Gastroesophageal sphincter (tissue), 3 donors: ENCODE data around the gene DACT1.

Experiments
- CTCF ChIP-seq, 4 experiments: fragments of 200-600 bp in 2 of 4; fragments of 450-650 bp in 2 of 4; sonication (generic) in 1 of 4; IDR thresholded peaks; one replicate each; pipeline ENCODE4 v1.5.1; 2017 to 2019; ENCODE audit warnings: antibody characterized with exemption in 4 of 4, mild to moderate bottlenecking in 2 of 4, moderate library complexity in 2 of 4
- EP300 ChIP-seq: sonication (generic); formaldehyde crosslinking; IDR thresholded peaks from one replicate; pipeline ENCODE4 v1.6.1; 2017; ENCODE audit warnings: antibody characterized with exemption, mild to moderate bottlenecking
- POLR2AphosphoS5 ChIP-seq: sonication (generic); formaldehyde crosslinking; IDR thresholded peaks from one replicate; pipeline ENCODE4 v1.6.1; 2017; ENCODE audit warnings: antibody characterized with exemption

- TF ChIP-seq CTCF (IDR thresholded peaks at IDR 0.05) (no peak), POLR2AphosphoS5 (no peak), EP300 (no peak)
Observed at GRCh38 chr14:58667900-58668299, 30.1 kb downstream of the DACT1 start.
